ENCODE results near the gene CCL21. TPM values are rescaled to one million over a fixed set of nuclear protein-coding genes. Genes with fewer than 3 reads are reported as not detected.

The CCL21 gene
- total and polyA plus RNA-seq, 2 of the 8 experiments (the other 6 are each of a cell fraction or from before 2014, with no cell fraction given) = not detected

DNA sequence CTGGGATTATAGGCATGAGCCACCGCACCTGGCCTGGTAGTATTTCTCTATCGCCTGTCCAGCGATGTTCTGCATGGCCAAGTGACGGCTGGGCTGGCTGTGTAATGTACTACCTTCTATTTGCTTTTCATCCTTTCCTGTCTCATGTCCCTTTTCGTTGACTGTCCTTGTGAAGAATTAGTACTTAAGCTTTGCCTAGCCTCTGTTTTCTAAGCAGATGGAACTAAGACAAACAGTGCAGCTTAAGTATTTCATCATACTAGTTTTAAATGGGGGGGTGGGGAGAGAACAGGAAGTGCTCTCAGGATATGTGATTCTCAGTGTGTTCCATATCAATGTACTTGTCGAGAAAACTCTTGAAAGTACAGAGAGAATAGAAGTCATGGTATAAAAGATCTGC, 31.7 kb upstream of the CCL21 start:
- Histone ChIP-seq H4K20me1 (replicated peaks in 1 of 2; ENCODE audit: control insufficient read depth in 1 of 2, insufficient read depth in 2 of 2, low read length in 2 of 2) (no peaks in the 10 kb centered on the region), H3K14ac (ENCODE audit: insufficient read length) (no peak overlapping the region), H3K56ac (replicated peaks; ENCODE audit: insufficient read length, low read depth, low read length) (no peak overlapping the region), H2AK5ac (ENCODE audit: low read depth, low read length) (no peak overlapping the region), H3K23ac (ENCODE audit: insufficient read length) (no peak overlapping the region), H3K27me3 (replicated peaks in 1 of 4; ENCODE audit: control insufficient read depth in 3 of 4, extremely low read depth in 1 of 4, insufficient read depth in 3 of 4, low read length in 3 of 4) (no peaks in the 10 kb centered on the region), H3K18ac (ENCODE audit: extremely low read depth, low read length) (no peak overlapping the region), H3K4ac (replicated peaks; ENCODE audit: insufficient read length, low read depth, low read length) (no peak overlapping the region), H2BK120ac (replicated peaks; ENCODE audit: low read depth, low read length) (no peak overlapping the region), H2BK12ac (ENCODE audit: low read depth, low read length) (no peak overlapping the region), H3K4me3 (ENCODE audit: extremely low read depth in 1 of 4, insufficient read depth in 2 of 4, low read depth in 3 of 4, low read length in 4 of 4) (no peak overlapping the region), H3K4me2 (ENCODE audit: insufficient read depth in 1 of 2, low read depth in 2 of 2, low read length in 2 of 2) (no peak overlapping the region), H3K79me1 (ENCODE audit: low read depth, low read length) (no peaks in the 10 kb centered on the region), H4K5ac (ENCODE audit: insufficient read length, low read depth, low read length) (no peak overlapping the region), H2BK5ac (ENCODE audit: low read depth, low read length) (no peak overlapping the region), H2AFZ (ENCODE audit: low read length) (no peak overlapping the region), H4K8ac (ENCODE audit: extremely low read depth, insufficient read depth, low read length) (no peak overlapping the region), H2BK20ac (ENCODE audit: low read length) (no peak overlapping the region), H3K79me2 (ENCODE audit: control insufficient read depth in 1 of 2, insufficient read depth in 2 of 2, low read length in 2 of 2) (no peaks in the 10 kb centered on the region), H3K9ac (replicated peaks in 1 of 4; ENCODE audit: extremely low read depth in 1 of 4, low read depth in 3 of 4, low read length in 3 of 4) (no peak overlapping the region), H4K91ac (replicated peaks; ENCODE audit: insufficient read length, low read length) (no peak overlapping the region), H3K27ac (ENCODE audit: low read depth, low read length) (no peak overlapping the region), H3K36me3 (ENCODE audit: control insufficient read depth in 2 of 4, insufficient read depth in 4 of 4, low read length in 3 of 4) (no peaks in the 10 kb centered on the region), H3K23me2 (ENCODE audit: low read depth, low read length) (no peaks in the 10 kb centered on the region), H3K4me1 (replicated peaks in 1 of 4; ENCODE audit: control insufficient read depth in 3 of 4, insufficient read depth in 4 of 4, low read length in 3 of 4) (no peaks in the 10 kb centered on the region), H2BK15ac (ENCODE audit: low read length) (no peak overlapping the region), H3K9me3 (ENCODE audit: insufficient read depth in 2 of 2, low read depth in 1 of 2, low read length in 1 of 2) (no peaks in the 10 kb centered on the region)
- DNase-seq (ENCODE audit: low read depth in 1 of 2, low spot score in 2 of 2) (no peak), FAIRE-seq (no peak)
- 80% methylated on average over 6 of the region's 6 CpGs; no CpG with 5 or more reads in 1 of the 2 experiments for WGBS, 2 experiments (ENCODE audit: extremely low coverage in 1 of 2, insufficient coverage in 1 of 2, insufficient read length in 1 of 2, insufficient replicate concordance in 2 of 2, low coverage in 1 of 2, low lambda C conversion rate in 2 of 2, missing lambda C conversion rate in 1 of 2)
- no peak for TF ChIP-seq TEAD4 (IDR thresholded peaks at IDR 0.05; ENCODE audit: low read depth, low read length)
- no peak for TF ChIP-seq BCL11A (IDR thresholded peaks at IDR 0.05; ENCODE audit: low read depth in 2 of 2, low read length in 2 of 2)
- TF ChIP-seq HDAC2 (IDR thresholded peaks at IDR 0.05; ENCODE audit: borderline replicate concordance in 1 of 2, low read depth in 2 of 2, low read length in 2 of 2) = no peak
- ChIA-PET POLR2A (ENCODE audit: partially characterized antibody) (interaction anchor here (1.2 kb wide), 1 partner anchor 338 kb away, joined by 3 read pairs; the partner anchor contains the start of gene FANCG), CTCF (ENCODE audit: partially characterized antibody) (interaction anchor here (1.3 to 1.6 kb wide), 3 partner anchors 19 to 41 kb away, joined by 3 to 6 read pairs (median 4); no protein-coding TSS in a partner anchor)

Measured in H1 (cell line).